22Rv1 (cell line): ENCODE data around the gene UNC5CL.

Source experiments
- H3K27ac ChIP-seq: fragments of 450-650 bp; 2 replicates; pipeline ENCODE4 v1.5.1; 2017
- CTCF ChIP-seq: fragments of 450-650 bp; IDR thresholded peaks from 2 replicates; pipeline ENCODE4 v1.5.1; 2017; ENCODE audit warnings: mild to moderate bottlenecking
- ZFX ChIP-seq: fragments of 450-650 bp; IDR thresholded peaks from 2 replicates; pipeline ENCODE4 v1.6.1; 2017; ENCODE audit warnings: antibody characterized with exemption, borderline replicate concordance

The UNC5CL gene

GRCh38 chr6:41045664-41046063 is 6.6 kb upstream of the UNC5CL start:
- TF ChIP-seq ZFX, result no peak
- H3K27ac ChIP-seq, result no peak overlapping the region

- TF ChIP-seq ZFX (no peak), CTCF (no peak)
- H3K27ac ChIP-seq, result no peak overlapping the region
Measured at GRCh38 chr6:41043151-41043550, 4.1 kb upstream of the UNC5CL start.

GRCh38 chr6:41042226-41043055 is 3.4 kb upstream of the UNC5CL start, which contains the start of gene TSPO2:
TSS of gene TSPO2 (plus strand) at chr6:41042467. CDS start at chr6:41042986, 519 bp downstream.
- TF ChIP-seq ZFX (no peak), CTCF (no peak)
- H3K27ac ChIP-seq, result no peak within 1 kb of the TSS

- TF ChIP-seq ZFX (no peak), CTCF (no peak)
- no peak overlapping the region for H3K27ac ChIP-seq
Measured at GRCh38 chr6:41040940-41041536, 2.0 kb upstream of the UNC5CL start.

- TF ChIP-seq ZFX (no peak), CTCF (no peak)
- no peak overlapping the region for H3K27ac ChIP-seq
Measured at GRCh38 chr6:41040101-41040939, 1.3 kb upstream of the UNC5CL start.

GRCh38 chr6:41038205-41038604 is 816 bp downstream of the UNC5CL start:
- H3K27ac ChIP-seq, result no peak overlapping the region
- TF ChIP-seq ZFX, result no peak
- no peak for TF ChIP-seq CTCF

GRCh38 chr6:41037107-41037900 is 1.7 kb downstream of the UNC5CL start:
- TF ChIP-seq ZFX (no peak), CTCF (no peak)
- no peak overlapping the region for H3K27ac ChIP-seq
